NCI-H1105 treated with DMSO at 0.1 percent for 48 hours (cell line): Measurements from ENCODE around the gene TCEANC2.
A peak's percentile ranks its signal among the peaks of the same experiment; 100 is the strongest.
"Not testable (repeated sequence)": the region's sequence is repeated elsewhere in the genome, so short reads cannot be mapped to it uniquely, and the experiment has no call there.

Experiments used
- DNase-seq: peaks from one replicate; lab custom pipeline; 2025; lab: John Stamatoyannopoulos, UW

Gene TCEANC2

GRCh38 chr1:54086754-54087153 is 33.3 kb downstream of the TCEANC2 start:
- no peak for DNase-seq

GRCh38 chr1:54088385-54088784 is 35.0 kb downstream of the TCEANC2 start:
- no peak for DNase-seq

GRCh38 chr1:54091666-54092065 is 38.3 kb downstream of the TCEANC2 start:
- DNase-seq = no peak

GRCh38 chr1:54094001-54094729 is 40.8 kb downstream of the TCEANC2 start:
- no peak for DNase-seq

GRCh38 chr1:54094730-54095105 is 41.3 kb downstream of the TCEANC2 start:
- not testable (repeated sequence) for DNase-seq

- DNase-seq = no peak
Observed at GRCh38 chr1:54095546-54096226, 42.3 kb downstream of the TCEANC2 start.

- no peak for DNase-seq
Observed at GRCh38 chr1:54096227-54096876, 42.9 kb downstream of the TCEANC2 start.

GRCh38 chr1:54096877-54097240 is 43.5 kb downstream of the TCEANC2 start:
- no peak for DNase-seq

- no peak for DNase-seq
Observed at GRCh38 chr1:54099061-54099610, 45.7 kb downstream of the TCEANC2 start.

GRCh38 chr1:54100500-54100899 is 47.1 kb downstream of the TCEANC2 start:
- DNase-seq = no peak

- no peak for DNase-seq
Observed at GRCh38 chr1:54103414-54103813, 50.0 kb downstream of the TCEANC2 start.

- DNase-seq = not testable (repeated sequence)
Observed at GRCh38 chr1:54104613-54105012, 51.2 kb downstream of the TCEANC2 start.

- DNase-seq = no peak
Observed at GRCh38 chr1:54105080-54105479, 51.7 kb downstream of the TCEANC2 start.

GRCh38 chr1:54105736-54106269 is 52.4 kb downstream of the TCEANC2 start:
- DNase-seq = no peak

GRCh38 chr1:54107131-54107530 is 53.7 kb downstream of the TCEANC2 start:
- peak; percentile 13 for DNase-seq

GRCh38 chr1:54108156-54108555 is 54.7 kb downstream of the TCEANC2 start:
- no peak for DNase-seq

GRCh38 chr1:54109129-54110090 is 56.0 kb downstream of the TCEANC2 start:
- no peak for DNase-seq

- no peak for DNase-seq
Observed at GRCh38 chr1:54110996-54111395, 57.6 kb downstream of the TCEANC2 start.

- DNase-seq = no peak
Observed at GRCh38 chr1:54111624-54112023, 58.2 kb downstream of the TCEANC2 start.

GRCh38 chr1:54112027-54112426 is 58.6 kb downstream of the TCEANC2 start:
- DNase-seq = no peak

- no peak for DNase-seq
Observed at GRCh38 chr1:54112705-54113368, 59.4 kb downstream of the TCEANC2 start.
